Activated T-helper 1 cell treated with Interleukin-2 at 50 U/mL for 16 hours (primary cell): ENCODE measurements around the gene WTAP.
A peak's percentile ranks its signal among the peaks of the same experiment; 100 is the strongest.
"Not testable (repeated sequence)": the region's sequence is repeated elsewhere in the genome, so short reads cannot be mapped to it uniquely, and the experiment has no call there.

Experiments used
- DNase-seq: peaks from one replicate; pipeline ENCODE4 v3.0.0-alpha.2; 2020; ENCODE audit warnings: low read depth

Gene WTAP

GRCh38 chr6:159729598-159730331 is 2.5 kb downstream of the WTAP start:
- no peak for DNase-seq

GRCh38 chr6:159730332-159730676 is 3.0 kb downstream of the WTAP start:
- DNase-seq: no peak

DNA sequence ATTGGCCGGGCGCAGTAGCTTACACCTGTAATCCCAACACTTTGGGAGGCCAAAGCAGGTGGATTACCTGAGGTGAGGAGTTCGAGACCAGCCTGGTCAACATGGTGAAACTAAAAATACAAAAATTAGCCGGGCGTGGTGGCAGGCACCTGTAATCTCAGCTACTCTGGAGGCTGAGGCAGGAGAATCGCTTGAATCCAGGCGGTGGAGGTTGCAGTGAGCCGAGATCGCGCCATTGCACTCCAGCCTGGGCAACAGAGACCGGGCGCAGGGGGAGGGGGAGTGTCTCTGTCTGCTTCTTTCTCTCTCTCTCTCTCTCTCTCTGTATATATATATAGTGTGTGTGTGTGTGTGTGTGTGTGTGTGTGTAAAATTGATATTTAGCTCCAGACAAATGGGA is 5.2 kb downstream of the WTAP start:
- not testable (repeated sequence) for DNase-seq

DNA sequence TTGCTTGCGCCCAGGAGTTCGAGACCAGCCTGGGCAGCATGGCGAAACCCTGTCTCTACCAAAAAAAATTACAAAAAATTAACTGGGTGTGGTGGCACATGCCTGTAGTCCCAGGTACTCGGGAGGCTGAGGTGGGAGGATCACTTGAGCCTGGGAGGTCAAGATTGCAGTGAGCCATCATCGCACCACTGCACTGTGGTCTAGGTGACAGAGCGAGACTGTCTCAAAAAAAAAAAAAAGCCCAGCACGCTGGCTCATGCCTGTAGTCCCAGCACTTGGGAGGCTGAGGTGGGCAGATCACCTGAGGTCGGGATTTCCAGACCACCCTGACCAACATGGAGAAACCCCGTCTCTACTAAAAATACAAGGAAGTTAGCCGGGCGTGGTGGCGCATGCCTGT is 6.1 kb downstream of the WTAP start:
- not testable (repeated sequence) for DNase-seq

- no peak for DNase-seq
Observed at GRCh38 chr6:159736908-159737307, 9.6 kb downstream of the WTAP start.

DNA sequence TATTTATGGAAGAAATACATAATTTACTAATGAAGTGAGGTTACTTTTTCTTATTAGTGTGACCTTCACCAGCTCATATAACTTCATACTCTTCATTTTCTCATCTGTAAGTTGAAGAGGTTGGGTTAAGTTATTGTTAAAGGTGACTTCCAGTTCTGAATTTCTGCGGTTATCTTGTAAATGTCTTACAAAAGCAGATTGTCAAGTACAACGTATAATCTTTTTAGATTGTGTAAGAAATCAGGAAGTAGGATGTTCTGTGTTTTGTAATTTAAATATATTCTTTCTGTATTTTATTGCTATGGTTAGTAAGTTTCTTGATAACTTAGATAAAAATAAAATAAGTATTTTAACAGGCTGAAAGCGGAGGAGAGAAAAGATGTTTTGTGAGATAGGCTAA is 12.0 kb downstream of the WTAP start:
- no peak for DNase-seq

DNA sequence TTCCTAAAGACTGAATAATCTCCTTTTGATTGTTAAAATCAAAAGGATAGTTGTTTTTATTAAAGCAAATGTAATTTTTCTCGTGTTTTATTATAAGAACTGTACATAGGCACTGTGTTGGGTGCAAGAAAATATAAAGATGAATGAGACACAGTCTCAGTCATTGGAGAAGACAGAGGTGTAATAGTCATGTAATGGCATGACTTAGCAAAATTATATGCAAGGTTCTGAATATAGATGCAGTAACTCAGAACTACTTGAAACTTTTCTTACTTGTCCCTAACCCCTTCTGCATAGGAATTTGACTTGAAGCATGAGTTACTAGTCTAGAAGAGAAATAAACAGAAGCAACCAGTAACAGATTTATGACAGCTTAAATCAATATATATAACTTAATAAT is 14.9 kb downstream of the WTAP start:
- DNase-seq: no peak

GRCh38 chr6:159745081-159745480 is 17.8 kb downstream of the WTAP start:
- no peak for DNase-seq

DNA sequence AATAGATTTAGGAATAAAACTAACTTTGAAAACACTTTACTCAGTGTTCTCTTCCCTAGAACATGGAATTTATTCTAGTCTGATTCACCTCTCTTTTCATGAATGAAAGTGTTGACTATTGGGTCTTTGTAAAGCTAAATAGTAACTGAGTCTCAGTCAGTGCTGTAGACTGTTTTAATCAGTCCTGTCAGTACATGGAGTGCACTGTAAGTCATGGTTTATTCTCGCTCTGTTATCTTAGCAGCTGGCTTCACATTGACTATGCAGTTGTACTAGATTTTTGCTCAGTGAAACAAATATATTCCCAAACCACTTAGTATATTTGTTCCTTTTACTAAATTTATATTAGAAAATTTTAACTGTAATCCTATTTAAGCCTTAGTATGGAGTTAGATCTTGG is 19.5 kb downstream of the WTAP start:
- DNase-seq: no peak

DNA sequence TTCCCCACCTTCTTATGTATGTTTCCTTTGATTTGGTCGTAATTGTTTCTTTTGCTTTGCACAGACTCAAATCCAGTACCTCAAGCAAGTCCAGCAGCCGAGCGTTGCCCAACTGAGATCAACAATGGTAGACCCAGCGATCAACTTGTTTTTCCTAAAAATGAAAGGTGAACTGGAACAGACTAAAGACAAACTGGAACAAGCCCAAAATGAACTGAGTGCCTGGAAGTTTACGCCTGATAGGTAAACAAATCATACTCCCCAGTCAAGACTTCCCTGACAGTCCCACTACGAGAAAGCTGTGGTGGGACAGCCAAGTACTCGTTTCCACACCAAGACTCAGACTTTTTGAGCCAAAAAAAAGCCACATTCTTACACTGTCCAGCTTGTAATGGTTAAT is 20.8 kb downstream of the WTAP start:
- DNase-seq: not testable (repeated sequence)

DNA sequence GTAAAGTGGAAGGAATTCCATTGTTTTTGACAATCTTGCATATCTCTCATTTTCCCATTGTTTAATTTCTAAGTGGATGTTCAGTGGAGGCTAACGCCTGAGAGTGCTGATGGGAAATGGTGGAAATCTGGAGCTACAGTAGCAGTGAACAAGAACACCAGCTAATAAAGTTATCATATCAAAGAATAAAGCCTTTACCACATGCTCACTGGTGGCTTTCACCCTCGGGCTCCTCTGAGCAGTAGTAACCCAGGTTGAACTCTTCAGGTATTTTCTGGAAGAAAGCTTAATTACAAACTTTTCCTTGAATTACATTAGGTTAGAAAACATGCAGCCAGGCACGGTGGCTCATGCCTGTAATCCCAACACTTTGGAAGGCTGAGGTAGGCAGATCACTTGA is 24.1 kb downstream of the WTAP start:
- no peak for DNase-seq

- DNase-seq: no peak
Observed at GRCh38 chr6:159753081-159753872, 26.0 kb downstream of the WTAP start.

GRCh38 chr6:159754401-159754800 is 27.1 kb downstream of the WTAP start:
- no peak for DNase-seq

DNA sequence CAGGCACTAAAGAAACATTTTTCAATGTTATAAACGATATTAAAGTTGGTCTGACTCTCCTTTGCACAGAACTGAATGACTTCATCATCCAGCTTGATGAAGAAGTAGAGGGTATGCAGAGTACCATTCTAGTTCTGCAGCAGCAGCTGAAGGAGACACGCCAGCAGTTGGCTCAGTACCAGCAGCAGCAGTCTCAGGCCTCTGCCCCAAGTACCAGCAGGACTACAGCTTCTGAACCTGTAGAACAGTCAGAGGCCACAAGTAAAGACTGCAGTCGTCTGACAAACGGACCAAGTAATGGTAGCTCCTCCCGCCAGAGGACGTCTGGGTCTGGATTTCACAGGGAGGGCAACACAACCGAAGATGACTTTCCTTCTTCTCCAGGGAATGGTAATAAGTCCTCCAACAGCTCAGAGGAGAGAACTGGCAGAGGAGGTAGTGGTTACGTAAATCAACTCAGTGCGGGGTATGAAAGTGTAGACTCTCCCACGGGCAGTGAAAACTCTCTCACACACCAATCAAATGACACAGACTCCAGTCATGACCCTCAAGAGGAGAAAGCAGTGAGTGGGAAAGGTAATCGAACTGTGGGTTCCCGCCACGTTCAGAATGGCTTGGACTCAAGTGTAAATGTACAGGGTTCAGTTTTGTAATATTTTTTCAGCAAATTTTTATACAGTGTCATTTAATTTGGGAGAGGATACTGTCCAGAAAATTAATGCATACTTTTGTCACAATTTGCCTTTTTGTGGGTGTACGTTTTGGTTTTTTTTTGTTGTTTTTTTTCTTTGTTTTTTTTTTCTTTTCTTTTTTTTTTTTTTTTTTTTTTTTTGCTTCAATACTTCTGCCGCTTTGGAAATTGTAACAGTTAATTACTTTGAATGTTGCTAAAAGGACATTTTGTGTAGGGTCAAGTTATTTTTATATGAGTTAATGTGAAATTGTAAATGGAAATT is 27.9 kb downstream of the WTAP start:
- DNase-seq: no peak

- no peak for DNase-seq
Observed at GRCh38 chr6:159756508-159756907, 29.2 kb downstream of the WTAP start.

DNA sequence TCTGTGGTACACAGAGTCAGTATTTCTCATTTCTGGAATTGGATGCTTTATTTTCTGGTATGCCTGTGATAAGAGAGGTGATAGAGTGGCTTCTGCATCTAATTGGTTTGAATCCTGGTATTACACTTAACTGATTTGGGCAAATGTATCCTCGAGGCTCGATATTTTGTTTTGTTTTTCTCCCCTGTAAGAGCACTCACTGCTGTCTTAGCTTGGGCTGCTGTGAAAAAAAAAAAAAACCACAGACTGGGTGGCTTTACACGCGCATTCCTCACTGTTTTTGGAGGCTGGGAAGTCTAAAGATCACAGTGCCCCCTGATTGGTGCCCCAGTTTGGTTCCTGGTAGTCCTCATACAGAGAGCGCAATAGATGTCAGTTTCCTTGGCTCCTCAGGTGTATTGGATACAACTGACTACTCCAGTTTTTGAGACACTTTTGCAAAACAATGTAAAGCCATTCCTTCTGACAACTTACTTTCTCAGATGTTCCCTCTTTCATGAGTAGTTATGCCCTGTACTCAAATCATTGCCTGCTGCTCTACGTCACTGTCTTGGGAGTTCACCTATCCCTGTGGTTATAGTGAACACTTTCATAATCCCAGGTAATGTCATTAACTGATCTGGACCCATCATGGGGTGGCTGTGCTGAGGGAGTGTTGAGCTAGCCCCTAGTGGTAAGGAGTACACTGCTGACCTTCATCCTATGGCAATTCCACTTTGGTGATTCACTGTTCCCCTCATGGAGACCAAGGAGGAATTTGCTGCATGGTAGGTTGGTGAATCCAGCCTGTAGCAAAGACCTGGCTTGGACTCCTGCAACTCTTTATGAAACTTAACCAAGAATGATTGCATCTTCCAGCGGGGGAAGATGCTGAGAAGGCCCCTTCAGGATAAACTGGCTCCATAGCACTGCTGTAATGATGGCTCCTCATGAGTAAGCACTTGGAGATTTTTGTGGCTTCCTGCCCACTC is 31.0 kb downstream of the WTAP start:
- DNase-seq: no peak

DNA sequence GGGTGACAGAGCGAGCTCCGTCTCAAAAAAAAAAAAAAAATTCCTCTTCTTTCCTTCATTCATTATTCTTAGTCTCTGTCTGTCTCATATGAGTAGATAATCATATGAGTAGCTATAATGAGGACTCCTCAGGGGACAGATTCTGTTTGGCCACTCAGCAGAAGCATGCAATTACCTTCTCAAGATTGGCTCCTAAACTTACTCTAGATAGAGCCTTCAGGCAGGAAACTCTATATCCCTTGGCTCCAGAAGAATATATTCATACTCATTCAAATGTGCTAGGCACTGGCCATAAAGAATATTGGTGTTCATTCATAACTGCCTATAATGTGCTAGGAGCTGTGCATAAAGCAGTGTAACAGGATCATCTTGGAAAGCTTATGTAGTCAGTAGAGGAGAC is 32.3 kb downstream of the WTAP start:
- no peak for DNase-seq

DNA sequence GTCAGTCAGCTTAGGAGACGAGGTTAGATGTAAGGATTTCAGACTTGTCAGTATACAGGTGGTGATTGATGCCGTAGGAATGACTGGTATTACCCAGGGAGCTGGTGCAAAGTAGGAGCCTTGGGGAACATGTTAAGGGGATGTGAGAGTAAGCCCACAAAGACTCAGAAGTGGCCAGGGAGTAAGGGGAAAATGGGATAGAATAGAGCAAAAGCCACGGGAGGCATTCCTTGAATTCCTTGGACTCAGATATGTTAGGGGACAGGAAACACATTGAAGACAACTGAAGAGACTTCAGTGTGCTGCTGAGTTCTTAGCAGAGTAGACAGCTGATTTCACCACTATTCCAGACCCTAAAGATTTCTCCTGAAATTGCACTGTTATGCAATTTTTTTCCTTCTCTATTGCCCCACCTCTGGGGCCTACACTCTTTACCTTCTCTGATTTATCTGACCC is 33.3 kb downstream of the WTAP start:
- DNase-seq: no peak

GRCh38 chr6:159761129-159761872 is 34.0 kb downstream of the WTAP start:
- no peak for DNase-seq

- peak; percentile 85 for DNase-seq
Observed at GRCh38 chr6:159761873-159762680, 34.8 kb downstream of the WTAP start, which contains the start of gene ACAT2. TSS of gene ACAT2 (plus strand) at chr6:159762045. CDS start at chr6:159762088, 43 bp downstream.
